Measurements from ENCODE around the gene GGT6. TPM values are rescaled to one million over a fixed set of nuclear protein-coding genes. Genes with fewer than 3 reads are reported as not detected.

GGT6 gene
- total RNA-seq, 2 experiments from 2014 or later = not detected

DNA sequence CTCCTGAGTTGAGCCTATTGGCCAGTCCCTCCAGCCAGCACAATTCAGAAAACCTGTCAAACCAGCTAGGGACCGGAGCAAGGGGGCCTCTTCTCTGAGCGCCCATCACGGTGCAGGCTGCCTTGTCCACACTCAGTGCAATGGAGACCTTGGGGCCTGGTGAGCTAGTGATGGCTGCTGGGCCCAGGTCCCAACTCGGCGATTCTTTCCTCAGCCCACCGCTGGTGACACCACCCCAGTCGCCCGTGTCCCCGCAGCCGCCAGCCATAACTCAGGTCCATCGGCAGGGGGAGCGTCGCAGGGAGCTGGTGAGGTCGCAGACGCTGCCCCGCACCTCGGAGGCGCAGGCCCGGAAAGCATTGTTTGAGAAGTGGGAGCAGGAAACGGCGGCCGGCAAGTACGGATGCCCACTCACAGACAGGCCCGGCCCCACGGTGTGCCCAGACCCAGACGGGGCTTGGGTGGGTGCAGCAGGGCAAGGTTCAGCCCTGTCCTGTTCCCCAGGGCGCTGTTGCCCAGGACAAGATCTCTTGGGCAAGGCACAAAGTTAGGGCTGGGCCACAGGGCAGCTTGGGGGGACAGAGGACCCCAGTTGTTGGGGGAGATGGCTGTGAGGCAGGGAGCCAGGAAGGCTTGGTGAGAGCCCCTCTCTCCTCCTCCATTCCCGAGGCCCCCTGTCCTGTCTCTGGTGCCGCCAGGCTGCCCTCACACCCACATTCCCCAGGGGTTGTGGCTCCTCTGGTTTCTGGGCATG, 34.7 kb upstream of the GGT6 start:
- no peaks in the 10 kb centered on the region for H3K9me3 Mint-ChIP-seq
- ChIA-PET POLR2A (no interaction called here), CTCF (interaction anchor here (0.9 kb wide), 1 partner anchor 174 kb away, joined by 4 read pairs; no protein-coding TSS in a partner anchor)
- Histone ChIP-seq H3K4me1 (ENCODE audit: insufficient read depth, low read length) (peaks cover 8% of the 10 kb centered on the region), H3K27me3 (ENCODE audit: control insufficient read depth in 1 of 2, insufficient read depth in 2 of 2, low read length in 2 of 2) (peaks cover 0 to 3% of the 10 kb centered on the region in 2 experiments), H3K4me3 (ENCODE audit: low read length) (no peak overlapping the region), H3K27ac (ENCODE audit: low read depth in 1 of 2, low read length in 2 of 2) (no peak overlapping the region), H3K36me3 (ENCODE audit: insufficient read depth, low read length) (no peaks in the 10 kb centered on the region), H3K9me3 (ENCODE audit: control insufficient read depth in 1 of 2, insufficient read depth in 1 of 2, low read length in 2 of 2) (peaks cover 0 to 4% of the 10 kb centered on the region in 2 experiments)
- H3K4me1 Mint-ChIP-seq (ENCODE audit: low read depth) = no peaks in the 10 kb centered on the region
- peaks cover 6% of the 10 kb centered on the region for H3K27me3 Mint-ChIP-seq
- no peak overlapping the region for H3K4me3 Mint-ChIP-seq
- intact Hi-C loops (cut with DNase I, micrococcal nuclease) = no loop called here
- TF ChIP-seq, protein P1, sequence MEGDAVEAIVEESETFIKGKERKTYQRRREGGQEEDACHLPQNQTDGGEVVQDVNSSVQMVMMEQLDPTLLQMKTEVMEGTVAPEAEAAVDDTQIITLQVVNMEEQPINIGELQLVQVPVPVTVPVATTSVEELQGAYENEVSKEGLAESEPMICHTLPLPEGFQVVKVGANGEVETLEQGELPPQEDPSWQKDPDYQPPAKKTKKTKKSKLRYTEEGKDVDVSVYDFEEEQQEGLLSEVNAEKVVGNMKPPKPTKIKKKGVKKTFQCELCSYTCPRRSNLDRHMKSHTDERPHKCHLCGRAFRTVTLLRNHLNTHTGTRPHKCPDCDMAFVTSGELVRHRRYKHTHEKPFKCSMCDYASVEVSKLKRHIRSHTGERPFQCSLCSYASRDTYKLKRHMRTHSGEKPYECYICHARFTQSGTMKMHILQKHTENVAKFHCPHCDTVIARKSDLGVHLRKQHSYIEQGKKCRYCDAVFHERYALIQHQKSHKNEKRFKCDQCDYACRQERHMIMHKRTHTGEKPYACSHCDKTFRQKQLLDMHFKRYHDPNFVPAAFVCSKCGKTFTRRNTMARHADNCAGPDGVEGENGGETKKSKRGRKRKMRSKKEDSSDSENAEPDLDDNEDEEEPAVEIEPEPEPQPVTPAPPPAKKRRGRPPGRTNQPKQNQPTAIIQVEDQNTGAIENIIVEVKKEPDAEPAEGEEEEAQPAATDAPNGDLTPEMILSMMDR (IDR thresholded peaks at IDR 0.05) = peak; percentile 34
- ATAC-seq (ENCODE audit: poor library complexity) (peak; percentile 65), DNase-seq (peak in 9 of 14 experiments; percentile 13 to 60 (median 29))
- no peaks in the 10 kb centered on the region for H3K36me3 Mint-ChIP-seq (ENCODE audit: low read depth)
- no peak overlapping the region for H3K27ac Mint-ChIP-seq

DNA sequence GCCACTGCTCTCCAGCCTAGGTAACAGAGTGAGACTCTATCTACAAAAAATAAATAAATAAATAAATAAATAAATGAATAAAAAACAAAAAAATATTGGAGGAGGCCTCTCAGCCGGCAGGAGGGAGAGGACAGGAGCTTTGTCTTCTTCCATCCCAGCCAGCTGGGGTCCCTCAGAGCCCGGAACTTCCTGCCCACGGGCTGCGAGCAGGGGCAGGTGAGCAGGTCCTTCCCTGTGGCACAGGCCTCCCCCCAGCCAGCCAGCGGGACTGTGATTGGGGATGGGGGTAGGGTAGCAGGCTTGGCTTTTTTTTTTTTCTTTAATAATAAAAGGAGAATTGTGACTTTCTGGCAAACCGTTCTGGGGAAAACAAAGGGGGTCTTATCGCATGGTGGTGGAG, 34.0 kb upstream of the GGT6 start:
- ChIA-PET POLR2A (no interaction called here), CTCF (no interaction called here)
- intact Hi-C loops (cut with DNase I, micrococcal nuclease) = no loop called here
- no peak overlapping the region for H3K27ac Mint-ChIP-seq
- Histone ChIP-seq H3K4me3 (ENCODE audit: low read length) (no peak overlapping the region), H3K9me3 (ENCODE audit: control insufficient read depth in 1 of 2, insufficient read depth in 1 of 2, low read length in 2 of 2) (peaks cover 0 to 4% of the 10 kb centered on the region in 2 experiments), H3K27me3 (ENCODE audit: control insufficient read depth in 1 of 2, insufficient read depth in 2 of 2, low read length in 2 of 2) (peaks cover 0 to 3% of the 10 kb centered on the region in 2 experiments), H3K4me1 (ENCODE audit: insufficient read depth, low read length) (peaks cover 8% of the 10 kb centered on the region), H3K27ac (ENCODE audit: low read depth in 1 of 2, low read length in 2 of 2) (no peak overlapping the region), H3K36me3 (ENCODE audit: insufficient read depth, low read length) (no peaks in the 10 kb centered on the region)
- ATAC-seq (ENCODE audit: poor library complexity) (no peak), DNase-seq (no peak)
- peaks cover 7% of the 10 kb centered on the region for H3K27me3 Mint-ChIP-seq
- H3K9me3 Mint-ChIP-seq = no peaks in the 10 kb centered on the region
- H3K4me1 Mint-ChIP-seq (ENCODE audit: low read depth) = no peaks in the 10 kb centered on the region
- H3K36me3 Mint-ChIP-seq (ENCODE audit: low read depth) = no peaks in the 10 kb centered on the region
- TF ChIP-seq, protein P1 (IDR thresholded peaks at IDR 0.05) = no peak
- no peak overlapping the region for H3K4me3 Mint-ChIP-seq

DNA sequence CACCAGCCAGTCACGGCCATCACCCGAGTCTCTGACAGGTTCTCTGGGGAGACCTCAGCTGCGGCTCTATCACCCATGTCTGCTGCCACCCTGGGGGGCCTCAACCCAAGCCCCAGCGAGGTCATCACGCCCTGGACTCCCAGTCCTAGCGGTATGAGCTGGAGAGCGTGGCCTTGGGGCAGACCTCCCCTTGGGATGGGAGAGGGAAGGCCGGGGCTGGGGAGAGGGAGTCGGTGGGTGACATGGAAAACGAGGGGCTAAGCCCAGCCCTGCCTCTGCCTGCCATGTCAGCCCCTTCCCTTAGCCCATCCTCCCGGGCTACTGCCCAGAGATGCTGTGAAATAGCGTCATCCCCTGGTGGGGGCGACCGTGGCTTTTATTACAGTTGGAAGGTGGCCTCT, 32.6 kb upstream of the GGT6 start:
- CTCF ChIA-PET = no interaction called here
- H3K4me1 Mint-ChIP-seq (ENCODE audit: low read depth) = no peaks in the 10 kb centered on the region
- H3K9me3 ChIP-seq (ENCODE audit: control insufficient read depth in 1 of 2, insufficient read depth in 1 of 2, low read length in 2 of 2) = peaks cover 0 to 4% of the 10 kb centered on the region in 2 experiments
- POLR2A ChIA-PET = no interaction called here
- peaks cover 15% of the 10 kb centered on the region for H3K27me3 Mint-ChIP-seq
- no peak overlapping the region for H3K4me3 Mint-ChIP-seq
- no peaks in the 10 kb centered on the region for H3K36me3 ChIP-seq (ENCODE audit: insufficient read depth, low read length)
- H3K9me3 Mint-ChIP-seq = no peaks in the 10 kb centered on the region
- H3K4me3 ChIP-seq (ENCODE audit: low read length) = no peak overlapping the region
- intact Hi-C loops (cut with DNase I, micrococcal nuclease) = no loop called here
- H3K27me3 ChIP-seq (ENCODE audit: control insufficient read depth in 1 of 2, insufficient read depth in 2 of 2, low read length in 2 of 2) = peaks cover 0 to 3% of the 10 kb centered on the region in 2 experiments
- H3K4me1 ChIP-seq (ENCODE audit: insufficient read depth, low read length) = peaks cover 8% of the 10 kb centered on the region
- ATAC-seq (ENCODE audit: poor library complexity) (no peak), DNase-seq (no peak)
- TF ChIP-seq, protein P1 (IDR thresholded peaks at IDR 0.05) = no peak
- no peak overlapping the region for H3K27ac Mint-ChIP-seq
- H3K27ac ChIP-seq (ENCODE audit: low read depth in 1 of 2, low read length in 2 of 2) = no peak overlapping the region
- no peaks in the 10 kb centered on the region for H3K36me3 Mint-ChIP-seq (ENCODE audit: low read depth)

All from CD4-positive, alpha-beta T cell (primary cell).